T-helper 9 cell (primary cell): Measurements from ENCODE around the gene OR1E2.
"Not testable (repeated sequence)": the region's sequence is repeated elsewhere in the genome, so short reads cannot be mapped to it uniquely, and the experiment has no call there.

ENCODE experiments used
- DNase-seq: peaks from one replicate; pipeline ENCODE4 v3.0.0-alpha.2; 2020
- total RNA-seq, 2 donors: gene quantifications; one replicate each; lab custom pipeline; 2026; lab: John Stamatoyannopoulos, UW

Gene OR1E2, protein sequence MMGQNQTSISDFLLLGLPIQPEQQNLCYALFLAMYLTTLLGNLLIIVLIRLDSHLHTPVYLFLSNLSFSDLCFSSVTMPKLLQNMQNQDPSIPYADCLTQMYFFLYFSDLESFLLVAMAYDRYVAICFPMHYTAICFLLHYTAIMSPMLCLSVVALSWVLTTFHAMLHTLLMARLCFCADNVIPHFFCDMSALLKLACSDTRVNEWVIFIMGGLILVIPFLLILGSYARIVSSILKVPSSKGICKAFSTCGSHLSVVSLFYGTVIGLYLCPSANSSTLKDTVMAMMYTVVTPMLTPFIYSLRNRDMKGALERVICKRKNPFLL
- total RNA-seq = 0 to 0.14 reads per million in 2 donors

DNA sequence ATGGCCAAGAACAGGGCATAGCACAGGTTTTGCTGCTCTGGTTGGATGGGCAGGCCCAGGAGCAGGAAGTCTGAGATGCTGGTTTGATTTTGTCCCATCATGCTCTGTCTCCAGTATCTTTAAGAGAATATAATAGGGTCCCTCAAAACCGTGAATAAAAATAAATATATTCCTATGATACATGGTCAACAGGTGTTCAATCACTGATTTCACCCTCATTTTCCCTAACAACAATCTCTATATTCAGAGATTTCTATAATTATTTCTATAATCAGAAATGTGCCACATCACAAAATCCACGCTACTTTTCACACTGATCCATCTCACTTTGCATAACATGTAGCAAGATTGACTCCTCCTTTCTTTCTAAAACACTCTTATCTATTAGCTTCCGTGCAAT lies at the start of gene OR1E2:
Gene OR1E2 (minus strand): TSS at position 101 of the 400 bp plus-strand sequence. CDS start 0 bp downstream, at position 101.
- DNase-seq = no peak

DNA sequence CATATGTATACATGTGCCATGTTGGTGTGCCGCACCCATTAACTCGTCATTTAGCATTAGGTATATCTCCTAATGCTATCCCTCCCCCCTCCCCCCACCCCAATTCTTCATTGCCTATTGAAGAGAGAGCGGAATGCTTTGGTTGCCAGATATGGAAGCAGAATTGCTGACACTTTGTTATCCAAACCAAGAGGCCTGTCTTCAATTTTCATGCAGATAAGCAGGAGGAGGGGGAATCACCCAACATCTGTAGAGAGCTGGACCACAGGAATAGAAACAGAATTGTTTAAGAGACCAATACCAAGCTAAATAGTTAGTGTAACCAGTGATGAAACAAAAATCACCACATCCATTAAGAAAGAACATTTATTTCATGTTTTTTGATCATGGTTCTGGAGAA lies 49.2 kb upstream of the OR1E2 start:
- DNase-seq = no peak

DNA sequence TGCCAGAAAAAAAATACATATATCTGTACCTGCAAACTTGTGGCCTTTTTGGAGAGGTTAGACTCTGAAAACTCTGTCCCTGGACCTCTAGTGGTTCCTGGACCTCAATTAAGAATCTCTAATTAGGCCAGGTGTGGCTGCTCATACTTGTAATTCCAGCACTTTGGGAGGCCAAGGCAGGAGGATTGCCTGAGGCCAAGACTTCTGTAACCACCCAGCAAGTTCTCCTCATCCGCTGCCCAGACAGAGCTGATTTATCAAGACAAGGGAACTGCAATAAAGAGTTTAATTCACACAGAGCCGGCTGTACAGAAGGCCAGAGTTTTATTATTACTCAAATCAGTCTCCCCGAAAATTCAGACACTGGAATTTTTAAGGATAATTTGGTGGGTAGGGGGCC lies 46.3 kb upstream of the OR1E2 start:
- no peak for DNase-seq

DNA sequence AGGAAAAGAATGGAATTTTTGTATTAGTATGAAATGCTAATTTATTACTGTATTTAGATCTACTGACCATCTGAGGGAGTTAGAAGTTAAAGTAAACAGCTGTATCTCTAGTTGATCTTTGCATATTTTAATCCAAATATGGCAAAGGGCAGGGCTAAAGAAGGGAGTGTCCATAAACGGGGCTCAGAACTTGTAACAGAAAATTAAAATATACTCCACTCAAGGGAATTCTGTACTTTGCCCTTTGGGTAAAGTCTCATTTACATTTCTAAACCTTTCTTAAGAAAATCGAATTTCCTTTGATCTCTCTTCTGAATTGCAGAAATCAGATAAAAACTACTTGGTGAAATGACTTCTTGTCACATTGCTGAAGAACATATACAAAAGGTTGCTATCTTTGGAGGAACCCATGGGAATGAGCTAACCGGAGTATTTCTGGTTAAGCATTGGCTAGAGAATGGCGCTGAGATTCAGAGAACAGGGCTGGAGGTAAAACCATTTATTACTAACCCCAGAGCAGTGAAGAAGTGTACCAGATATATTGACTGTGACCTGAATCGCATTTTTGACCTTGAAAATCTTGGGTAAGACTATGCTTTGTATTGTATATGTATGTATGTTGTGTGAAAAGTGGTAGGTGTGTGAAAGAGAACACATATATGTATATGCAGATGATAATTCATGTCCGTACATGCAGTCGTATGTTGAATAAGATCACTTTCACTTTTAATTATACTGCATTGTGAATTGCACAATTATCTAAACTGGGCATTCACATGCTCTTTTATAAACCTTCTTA lies 42.4 kb upstream of the OR1E2 start, which contains the start of gene ASPA:
Gene ASPA (plus strand): TSS at position 186 of the 799 bp plus-strand sequence. CDS start 163 bp downstream, at position 349.
- DNase-seq = no peak

DNA sequence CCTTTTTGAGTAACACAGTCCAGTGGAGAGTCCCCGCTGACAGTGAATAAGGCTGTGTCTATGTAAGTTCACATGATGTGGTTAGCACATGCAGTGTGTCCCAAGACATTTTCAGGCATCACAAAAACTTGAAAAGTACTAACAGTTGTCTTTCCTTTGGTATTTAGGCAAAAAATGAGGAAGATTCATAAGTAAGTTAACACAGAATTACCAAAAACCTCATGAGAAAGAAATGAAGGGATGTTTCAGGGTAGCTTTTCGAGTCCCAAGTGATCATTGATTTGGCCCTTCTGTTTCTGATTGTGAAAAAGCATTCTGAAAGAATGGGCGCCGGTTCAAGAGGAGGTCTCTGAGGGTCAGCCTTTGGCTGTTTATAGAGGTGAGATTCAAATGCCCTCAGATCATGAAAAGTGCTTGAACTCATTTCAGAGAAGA lies 41.6 kb upstream of the OR1E2 start:
- DNase-seq = no peak

DNA sequence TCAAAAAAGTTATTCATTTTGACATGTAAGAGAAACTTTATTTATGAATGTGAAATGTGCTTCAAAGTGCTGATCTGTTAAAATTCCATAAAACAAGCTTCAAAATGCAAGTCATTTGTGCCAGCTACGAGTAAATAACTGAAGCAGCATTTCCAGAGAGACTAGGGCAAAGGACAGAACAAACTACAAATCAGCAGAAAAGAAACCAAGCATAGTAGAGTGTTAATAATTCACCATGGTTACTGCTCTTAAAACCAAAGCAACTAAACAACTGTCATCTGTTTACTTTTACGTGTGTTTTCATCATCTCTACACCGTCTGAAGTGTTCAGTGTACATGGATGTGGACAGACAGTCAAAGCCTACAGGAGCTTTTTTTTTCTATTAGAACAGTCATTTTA lies 40.6 kb upstream of the OR1E2 start:
- no peak for DNase-seq

DNA sequence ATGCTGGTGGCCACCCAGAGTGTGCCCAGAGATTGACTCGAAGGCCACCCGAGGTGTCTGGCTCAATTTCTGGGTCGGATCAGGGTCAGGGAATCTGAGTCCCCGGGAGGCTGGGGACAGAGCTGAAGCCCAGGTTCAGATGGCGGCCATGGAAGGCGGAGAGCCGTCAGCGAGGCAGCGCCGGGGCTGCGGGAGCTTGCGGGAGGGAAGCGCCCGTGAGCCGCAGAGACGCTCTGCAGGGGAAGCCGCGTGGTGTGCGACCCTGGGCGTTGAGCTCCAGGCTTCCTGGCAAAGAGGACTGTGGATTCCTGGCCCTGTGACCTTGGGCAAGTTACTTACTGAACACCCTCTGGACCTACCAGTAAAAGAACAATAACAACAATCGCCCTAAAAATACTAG lies 38.5 kb upstream of the OR1E2 start:
- DNase-seq = no peak

DNA sequence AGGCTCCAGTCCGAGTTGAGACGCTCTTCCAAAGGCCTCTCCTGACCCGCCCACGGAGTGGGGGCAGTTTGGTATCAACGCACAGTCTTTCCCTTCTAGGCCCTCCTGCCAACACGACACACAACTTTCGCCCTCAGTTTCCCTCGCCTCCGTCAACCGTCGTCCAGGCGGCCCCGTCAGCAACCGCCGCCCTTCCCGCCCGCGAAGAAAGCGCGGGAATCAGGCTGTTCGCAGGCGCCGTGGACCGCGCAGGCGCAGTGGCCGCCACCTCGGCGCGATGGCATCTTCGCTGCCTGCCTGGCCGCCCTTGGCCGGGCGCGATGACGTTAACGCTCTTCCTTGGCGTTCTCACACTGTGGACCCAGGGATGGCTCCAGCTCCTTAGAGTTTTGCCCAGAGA lies 38.0 kb upstream of the OR1E2 start, which contains the start of gene SPATA22:
Gene SPATA22 (minus strand): TSS at position 221 of the 400 bp plus-strand sequence. CDS start 2,494 bp downstream, outside the sequence.
- DNase-seq = no peak

DNA sequence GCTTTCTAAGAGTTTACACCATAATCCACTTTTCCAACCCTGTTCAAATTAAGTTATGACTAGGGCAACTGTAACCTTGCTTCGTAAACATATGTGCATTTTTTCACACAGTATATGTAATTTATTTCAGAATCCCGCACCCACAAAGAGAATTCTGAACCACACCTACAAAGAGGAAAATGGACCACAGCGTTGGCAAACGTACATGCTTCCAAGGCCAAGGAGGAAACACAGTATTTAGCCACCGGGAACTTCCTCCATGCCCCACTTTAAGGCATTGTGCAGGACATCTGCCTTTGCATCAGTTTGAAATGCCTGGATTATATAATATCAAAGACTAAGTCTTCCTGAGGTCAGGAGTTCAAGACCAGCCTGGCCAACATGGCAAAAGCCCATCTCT lies 35.9 kb upstream of the OR1E2 start:
- DNase-seq = no peak

DNA sequence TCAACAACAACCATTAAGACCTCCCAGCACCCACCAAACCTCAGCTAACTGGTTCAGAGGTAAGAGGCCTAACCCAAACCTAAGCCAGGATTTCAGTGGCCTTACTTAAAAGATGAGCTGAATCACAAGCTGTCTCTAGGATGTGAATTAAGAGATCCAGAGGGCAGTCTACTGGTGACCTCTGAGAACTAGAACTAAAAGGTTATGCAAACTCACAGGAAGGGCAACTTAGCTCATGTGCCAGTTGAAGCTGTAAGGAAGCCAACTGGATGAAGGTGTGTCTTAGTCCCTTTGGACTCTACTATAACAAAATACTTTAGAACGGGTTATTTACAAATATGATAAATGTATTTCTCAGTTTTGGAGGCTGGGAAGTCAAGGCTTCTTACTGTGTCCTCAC lies 32.7 kb upstream of the OR1E2 start:
- DNase-seq = not testable (repeated sequence)

DNA sequence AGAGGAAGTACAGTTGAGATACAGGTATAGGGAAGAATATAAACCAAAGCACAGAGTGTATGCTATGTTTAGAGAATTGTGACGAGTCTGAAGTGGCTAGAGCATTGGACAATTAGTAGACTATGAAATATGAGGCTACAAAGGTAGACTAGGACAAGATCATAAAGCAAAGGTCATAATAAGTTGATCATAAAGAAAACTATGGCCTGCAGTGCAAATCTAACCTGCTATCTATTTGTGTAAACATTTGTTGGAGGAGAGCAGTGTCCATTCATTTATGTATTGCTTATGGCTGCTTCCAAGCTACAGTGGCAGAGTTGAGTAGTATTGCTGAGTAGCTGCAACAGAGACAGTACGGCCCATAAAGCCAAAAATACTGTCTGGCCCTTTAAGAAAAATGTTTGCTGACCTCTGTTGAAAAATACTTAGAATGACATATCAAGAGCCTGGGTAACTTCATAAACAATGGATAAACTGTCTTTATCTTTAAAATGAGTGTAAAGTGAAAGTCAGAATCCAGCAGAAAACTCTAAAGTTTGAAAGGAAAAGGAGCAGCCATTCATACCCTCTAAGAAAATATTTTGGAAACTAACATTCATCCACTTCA lies 14.5 kb upstream of the OR1E2 start:
- no peak for DNase-seq

DNA sequence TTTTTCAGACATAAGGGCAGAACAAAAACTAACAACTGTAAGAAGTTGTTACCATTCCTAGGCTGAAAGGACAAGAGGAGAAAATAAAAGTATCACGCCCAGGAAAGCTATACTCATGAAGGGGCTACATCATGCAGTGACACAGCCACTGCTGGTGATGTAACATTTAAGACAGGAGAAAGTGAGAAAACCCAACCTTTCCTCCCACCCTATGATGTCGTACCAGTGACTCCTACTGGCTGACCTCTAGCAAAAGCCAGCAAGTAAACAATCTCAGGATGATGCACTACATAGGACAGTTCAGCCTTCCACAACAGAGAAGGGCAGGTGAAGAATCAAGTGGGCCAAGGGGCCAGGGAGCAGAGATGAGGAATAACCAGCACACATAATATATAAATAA lies 14.0 kb upstream of the OR1E2 start:
- DNase-seq = no peak

DNA sequence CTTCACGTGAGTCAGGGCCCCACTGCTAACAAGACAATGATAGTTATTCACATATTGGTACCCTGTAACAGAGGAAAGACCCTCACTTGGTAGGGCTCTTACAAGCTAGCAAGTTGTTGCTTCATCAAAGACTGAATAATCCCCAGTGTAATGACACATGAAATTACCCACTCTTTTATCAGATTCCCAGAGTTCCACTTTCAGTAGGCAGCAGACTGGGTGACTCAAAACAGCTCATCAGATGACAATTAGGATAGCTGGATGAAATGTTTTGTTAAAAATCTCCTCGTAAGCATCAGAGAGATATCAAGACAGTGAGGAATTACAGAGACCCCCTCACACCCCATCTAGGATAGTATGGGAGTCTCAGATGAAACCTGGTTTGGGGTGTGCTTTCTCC lies 6.8 kb upstream of the OR1E2 start:
- no peak for DNase-seq

DNA sequence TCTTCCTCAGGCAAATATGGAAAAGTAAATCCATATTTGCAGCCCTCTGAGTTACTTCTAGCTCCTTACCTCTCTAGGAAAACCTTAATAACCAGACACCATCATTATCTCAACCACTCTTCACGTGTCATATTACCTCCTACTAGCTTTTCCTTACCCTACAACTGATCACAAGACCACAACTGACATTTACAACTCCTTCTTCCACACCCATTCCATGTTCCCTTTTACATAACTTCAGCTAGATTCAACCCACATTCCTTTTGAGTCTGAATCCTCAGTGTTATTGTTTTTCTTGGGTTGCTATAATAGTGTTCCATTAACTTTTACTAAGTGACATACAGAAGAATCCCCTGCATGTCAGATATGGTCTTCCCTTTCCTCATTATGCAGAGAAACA lies 4.7 kb upstream of the OR1E2 start:
- DNase-seq = no peak

DNA sequence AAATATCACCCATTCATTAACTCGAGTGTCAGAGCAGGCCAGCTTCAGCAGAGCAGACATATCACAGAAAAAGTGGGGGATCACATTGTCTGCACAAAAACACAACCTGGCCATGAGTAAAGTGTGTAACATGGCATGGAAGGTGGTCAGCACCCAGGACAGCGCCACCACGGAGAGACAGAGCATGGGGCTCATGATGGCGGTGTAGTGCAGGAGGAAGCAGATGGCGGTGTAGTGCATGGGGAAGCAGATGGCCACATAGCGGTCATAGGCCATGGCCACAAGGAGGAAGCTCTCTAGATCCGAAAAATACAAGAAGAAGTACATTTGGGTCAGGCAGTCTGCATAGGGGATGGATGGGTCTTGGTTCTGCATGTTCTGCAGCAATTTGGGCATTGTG lies 426 bp downstream of the OR1E2 start:
- not testable (repeated sequence) for DNase-seq

DNA sequence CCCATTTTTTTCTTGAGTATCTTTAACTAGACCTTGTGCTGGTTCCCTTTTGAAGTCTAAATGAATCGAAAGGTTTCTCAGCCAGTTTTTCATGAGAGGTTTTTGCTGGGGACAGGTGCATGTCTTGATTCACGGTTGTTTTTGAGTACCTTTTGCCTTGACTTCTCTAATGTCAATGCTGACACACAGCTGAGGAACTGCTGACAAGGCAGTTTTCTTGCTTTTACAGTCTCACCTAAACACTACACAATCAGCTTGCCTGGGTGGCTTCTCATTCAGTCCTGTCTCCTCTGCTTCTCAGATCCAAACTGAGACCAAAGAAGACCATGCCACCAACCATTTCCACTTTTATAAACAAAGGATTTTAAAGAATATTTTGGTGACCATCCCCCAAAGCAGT lies 15.4 kb downstream of the OR1E2 start:
- no peak for DNase-seq

DNA sequence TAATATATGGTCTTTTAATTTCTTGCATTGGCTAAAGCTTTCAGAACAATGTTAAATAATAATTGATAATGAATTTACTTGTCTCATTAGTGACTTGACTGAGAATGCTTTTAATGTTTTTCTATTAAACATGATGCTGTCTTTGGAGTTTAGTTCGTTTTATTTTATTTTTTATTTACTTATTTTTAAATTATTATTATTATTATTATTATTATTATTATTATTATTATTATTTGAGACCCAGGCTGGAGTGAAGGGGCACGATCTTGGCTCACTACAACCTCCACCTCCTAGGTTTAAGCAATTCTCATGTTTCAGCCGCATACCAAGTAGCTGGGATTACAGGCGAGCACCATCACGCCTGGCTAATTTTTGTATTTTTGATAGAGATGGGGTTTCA lies 18.0 kb downstream of the OR1E2 start:
- DNase-seq = no peak

DNA sequence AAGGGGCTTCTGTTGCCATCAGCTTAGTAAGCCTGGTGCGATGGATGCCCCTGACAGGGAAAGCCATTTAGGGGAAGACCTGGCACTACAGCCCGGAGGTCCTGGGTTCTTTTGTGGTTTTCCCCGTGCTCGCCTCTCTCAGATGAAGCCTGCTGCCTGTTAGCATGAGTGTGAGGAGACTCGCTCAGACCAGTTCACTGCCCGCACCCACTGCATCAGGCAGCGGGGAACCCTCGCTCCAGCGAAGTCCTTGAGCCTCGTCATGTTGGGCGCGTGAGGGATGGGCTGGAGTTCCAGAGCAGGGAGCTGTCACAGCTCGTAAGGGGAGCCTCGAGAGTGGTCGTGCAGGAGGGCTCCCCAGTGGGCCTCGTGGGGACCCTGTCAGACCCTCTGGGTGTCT lies 21.4 kb downstream of the OR1E2 start:
- not testable (repeated sequence) for DNase-seq

DNA sequence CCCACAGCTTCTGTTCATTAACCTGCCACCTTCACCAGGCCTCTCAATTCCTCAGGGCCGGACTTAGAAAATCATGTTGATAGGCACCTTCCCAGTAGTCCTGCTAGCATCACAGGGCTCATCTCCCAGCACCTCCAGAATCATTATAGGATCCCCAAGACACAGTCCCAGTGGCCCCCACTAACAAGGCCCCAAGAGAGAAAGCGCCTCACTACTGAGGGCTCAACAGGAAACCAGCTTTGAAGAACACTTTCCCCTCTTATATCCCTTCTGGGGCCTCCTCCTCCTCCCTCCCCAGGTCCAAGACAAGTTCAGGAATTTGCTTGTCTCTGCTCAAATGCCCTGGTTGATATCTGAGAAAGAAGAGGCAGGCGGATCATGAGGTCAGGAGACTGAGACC lies 22.6 kb downstream of the OR1E2 start, which contains the start of gene OR3A3:
Gene OR3A3 (plus strand): TSS at position 301 of the 400 bp plus-strand sequence.
- DNase-seq = no peak

DNA sequence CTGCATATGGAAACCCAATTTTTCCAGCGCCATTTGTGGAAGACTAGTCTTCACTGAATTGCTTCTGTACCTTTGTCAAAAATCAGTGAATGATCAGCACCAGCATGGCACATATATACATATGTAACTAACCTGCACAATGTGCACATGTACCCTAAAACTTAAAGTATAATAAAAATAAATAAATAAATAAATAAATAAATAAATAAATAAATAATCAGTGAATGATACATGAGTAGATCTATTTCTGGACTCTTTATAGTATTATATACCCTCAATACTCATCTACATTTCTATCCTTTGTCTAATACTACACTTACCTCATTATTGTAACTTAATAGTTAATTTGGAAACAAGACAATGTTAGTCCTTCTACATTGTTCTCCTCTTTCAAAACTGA lies 29.8 kb downstream of the OR1E2 start:
- DNase-seq = not testable (repeated sequence)

DNA sequence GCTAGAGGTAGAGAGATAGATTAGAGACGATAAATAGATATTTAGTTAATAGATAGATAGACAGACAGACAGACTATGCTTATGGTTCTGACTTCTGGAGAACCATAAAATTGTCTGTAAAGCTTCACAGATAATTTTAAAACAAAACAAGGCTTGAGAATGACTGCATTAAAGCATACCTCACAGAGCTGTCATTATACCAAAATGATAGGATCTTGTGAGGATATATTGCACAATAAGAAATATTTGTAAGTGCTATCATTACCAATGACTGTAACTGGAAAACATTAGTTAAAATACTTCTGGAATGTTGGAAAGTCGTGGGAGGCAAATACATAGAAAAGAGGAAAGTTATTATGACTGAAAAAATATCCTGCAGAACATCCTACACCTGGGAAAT lies 31.9 kb downstream of the OR1E2 start:
- no peak for DNase-seq

DNA sequence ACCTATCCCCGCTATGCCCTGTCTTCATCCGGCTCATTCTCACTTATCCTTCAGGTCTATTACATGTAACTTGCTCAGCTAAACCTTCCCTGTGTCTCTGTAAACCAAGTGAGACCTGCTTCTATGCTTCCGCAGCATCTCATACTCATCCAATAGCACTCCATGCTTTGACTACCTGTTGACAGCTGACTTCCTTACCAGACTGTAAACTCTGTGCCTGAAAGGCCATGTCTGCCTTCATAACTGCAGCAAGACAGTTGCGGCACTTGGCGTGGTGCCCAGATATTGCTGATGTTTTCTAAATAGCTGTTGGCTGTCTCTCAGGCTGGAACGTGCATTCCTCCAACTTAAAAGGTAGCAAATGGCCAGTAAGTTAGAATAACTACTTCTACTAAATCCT lies 33.6 kb downstream of the OR1E2 start:
- no peak for DNase-seq

DNA sequence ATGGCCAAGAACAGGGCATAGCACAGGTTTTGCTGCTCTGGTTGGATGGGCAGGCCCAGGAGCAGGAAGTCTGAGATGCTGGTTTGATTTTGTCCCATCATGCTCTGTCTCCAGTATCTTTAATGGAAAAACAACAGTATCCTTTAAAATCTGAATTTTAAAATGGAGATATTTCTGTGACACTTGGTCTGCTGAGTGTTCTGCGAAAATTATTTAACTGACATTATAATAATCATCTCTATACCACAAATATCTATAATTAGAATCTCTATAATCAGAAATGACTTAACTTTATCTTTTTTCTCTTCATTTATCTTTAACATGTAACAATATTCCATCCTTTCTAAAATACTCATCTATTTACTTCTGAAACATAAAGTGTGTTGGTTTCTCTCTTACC lies 35.3 kb downstream of the OR1E2 start, which contains the start of gene OR1E1:
Gene OR1E1 (minus strand): TSS at position 101 of the 400 bp plus-strand sequence. CDS start 0 bp downstream, at position 101.
- no peak for DNase-seq
